Measurements from ENCODE around the gene POLK. TPM values are rescaled to one million over a fixed set of nuclear protein-coding genes. Genes with fewer than 3 reads are reported as not detected.
"Not testable (repeated sequence)": the region's sequence is repeated elsewhere in the genome, so short reads cannot be mapped to it uniquely, and the experiment has no call there.

Gene POLK
- total RNA-seq, 2 experiments from 2014 or later = 29.8 to 30.7 TPM

DNA sequence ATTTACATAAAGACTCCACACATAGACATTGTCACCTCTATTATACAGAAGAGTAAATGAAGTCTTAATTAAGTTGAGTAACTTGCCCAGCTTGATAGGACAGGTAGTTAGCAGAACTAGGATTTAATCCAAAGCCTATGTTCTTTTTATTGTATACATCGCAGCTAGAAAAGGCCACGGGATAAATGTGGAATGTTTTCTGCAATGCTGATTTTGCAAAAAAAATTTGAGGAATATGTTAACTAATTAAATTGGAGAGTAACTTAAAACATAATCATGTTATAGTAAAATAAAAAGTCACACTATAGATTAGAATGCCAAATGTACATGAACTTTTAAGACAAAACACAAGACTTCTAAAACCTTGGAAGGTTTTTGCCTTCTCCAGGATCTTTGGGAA, 41.1 kb downstream of the POLK start:
- ChIA-PET POLR2A (no interaction called here), CTCF (no interaction called here)
- H3K4me3 Mint-ChIP-seq = no peak overlapping the region
- no peak for DNase-seq
- peaks cover 9% of the 10 kb centered on the region for H3K9me3 Mint-ChIP-seq (ENCODE audit: insufficient read depth)
- peaks cover 58% of the 10 kb centered on the region for H3K36me3 Mint-ChIP-seq (ENCODE audit: low read depth)
- H3K4me1 Mint-ChIP-seq (ENCODE audit: low read depth) = peaks cover 2% of the 10 kb centered on the region
- H3K27ac Mint-ChIP-seq = no peak overlapping the region
- H3K27me3 Mint-ChIP-seq (ENCODE audit: low read depth) = no peaks in the 10 kb centered on the region
- ATAC-seq = no peak

DNA sequence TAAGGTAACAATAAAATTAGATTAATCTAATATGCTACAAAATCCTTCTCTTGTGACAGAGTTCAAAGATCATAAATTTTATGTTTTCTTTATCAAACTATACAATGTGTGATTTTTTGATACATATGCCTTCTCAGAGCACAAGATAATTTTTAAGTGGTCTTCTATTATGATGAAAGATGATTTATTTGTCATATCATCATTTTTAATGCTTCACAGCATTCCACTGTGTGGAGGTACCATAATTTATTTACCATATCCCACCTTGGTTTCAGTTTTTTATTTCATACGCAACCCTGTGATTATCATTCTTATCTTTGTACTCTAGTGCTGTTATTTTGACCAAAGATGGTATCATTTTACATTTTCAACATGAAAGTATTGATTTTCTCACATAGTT, 41.7 kb downstream of the POLK start:
- Mint-ChIP-seq H3K4me3 (no peak overlapping the region), H3K27ac (no peak overlapping the region), H3K4me1 (ENCODE audit: low read depth) (peaks cover 2% of the 10 kb centered on the region), H3K27me3 (ENCODE audit: low read depth) (no peaks in the 10 kb centered on the region), H3K36me3 (ENCODE audit: low read depth) (peaks cover 62% of the 10 kb centered on the region), H3K9me3 (ENCODE audit: insufficient read depth) (peaks cover 9% of the 10 kb centered on the region)
- ATAC-seq (no peak), DNase-seq (no peak)
- ChIA-PET POLR2A (no interaction called here), CTCF (no interaction called here)

DNA sequence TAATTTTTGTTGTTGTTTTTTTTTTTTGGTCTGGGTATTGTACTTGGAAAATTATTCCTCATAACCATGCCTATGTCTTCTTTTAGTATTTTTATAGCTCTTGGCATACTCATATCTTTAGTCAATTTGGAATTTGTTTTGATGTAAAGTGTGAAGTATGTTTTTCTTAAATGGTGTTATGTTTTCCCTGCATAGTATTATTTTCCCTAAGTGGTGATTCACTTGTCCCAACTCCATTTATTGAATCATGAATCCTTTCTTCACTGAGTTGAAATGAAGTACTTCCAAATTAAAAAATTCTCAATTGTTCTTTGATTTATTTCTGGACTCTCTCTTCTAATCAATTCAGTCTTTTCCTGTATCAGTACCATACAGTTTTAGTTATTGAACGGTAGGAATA, 46.5 kb downstream of the POLK start:
- H3K27me3 Mint-ChIP-seq (ENCODE audit: low read depth) = no peaks in the 10 kb centered on the region
- no peak for DNase-seq
- peaks cover 20% of the 10 kb centered on the region for H3K9me3 Mint-ChIP-seq (ENCODE audit: insufficient read depth)
- H3K36me3 Mint-ChIP-seq (ENCODE audit: low read depth) = peaks cover 69% of the 10 kb centered on the region
- POLR2A ChIA-PET = no interaction called here
- H3K4me3 Mint-ChIP-seq = no peak overlapping the region
- CTCF ChIA-PET = interaction anchor here (0.8 kb wide), 1 partner anchor 20 kb away, joined by 3 read pairs; no protein-coding TSS in a partner anchor
- no peak overlapping the region for H3K27ac Mint-ChIP-seq
- H3K4me1 Mint-ChIP-seq (ENCODE audit: low read depth) = peaks cover 2% of the 10 kb centered on the region
- no peak for ATAC-seq

DNA sequence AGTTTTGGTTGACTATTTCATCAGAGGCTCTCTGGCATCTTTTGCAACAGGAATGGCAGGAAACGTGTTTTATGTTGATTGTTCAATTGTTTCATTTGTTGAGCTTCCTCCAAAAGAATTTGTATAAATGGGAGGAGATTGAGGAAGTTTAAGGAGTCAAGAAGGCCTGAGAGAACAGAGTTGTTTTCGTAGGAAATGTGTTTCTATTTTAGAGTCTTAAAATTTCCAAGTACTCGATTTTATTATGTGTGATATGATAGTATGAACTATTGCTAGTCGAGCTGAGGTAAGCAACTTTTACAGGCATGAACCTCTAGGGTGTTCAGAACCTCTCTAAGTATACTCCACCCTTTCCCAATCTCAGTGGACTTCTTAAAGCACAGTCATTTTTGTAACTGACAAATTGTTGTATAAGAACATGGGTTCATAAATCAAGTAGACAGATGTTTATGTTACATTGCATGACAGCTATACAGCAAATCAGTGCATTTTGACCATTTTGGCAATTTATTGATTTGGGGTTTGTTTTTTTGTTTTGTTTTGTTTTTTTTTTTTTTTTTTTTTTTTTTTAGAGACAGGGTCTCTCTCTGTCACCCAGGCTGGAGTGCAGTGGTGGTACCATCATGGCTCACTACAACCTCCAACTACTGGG, 47.4 kb downstream of the POLK start:
- H3K36me3 Mint-ChIP-seq (ENCODE audit: low read depth) = peaks cover 70% of the 10 kb centered on the region
- ChIA-PET POLR2A (no interaction called here), CTCF (interaction anchor here (0.8 kb wide), 1 partner anchor 21 kb away, joined by 3 read pairs; no protein-coding TSS in a partner anchor)
- H3K27me3 Mint-ChIP-seq (ENCODE audit: low read depth) = no peaks in the 10 kb centered on the region
- ATAC-seq = no peak
- no peak for DNase-seq
- no peak overlapping the region for H3K27ac Mint-ChIP-seq
- peaks cover 29% of the 10 kb centered on the region for H3K9me3 Mint-ChIP-seq (ENCODE audit: insufficient read depth)
- no peak overlapping the region for H3K4me3 Mint-ChIP-seq
- peaks cover 2% of the 10 kb centered on the region for H3K4me1 Mint-ChIP-seq (ENCODE audit: low read depth)

DNA sequence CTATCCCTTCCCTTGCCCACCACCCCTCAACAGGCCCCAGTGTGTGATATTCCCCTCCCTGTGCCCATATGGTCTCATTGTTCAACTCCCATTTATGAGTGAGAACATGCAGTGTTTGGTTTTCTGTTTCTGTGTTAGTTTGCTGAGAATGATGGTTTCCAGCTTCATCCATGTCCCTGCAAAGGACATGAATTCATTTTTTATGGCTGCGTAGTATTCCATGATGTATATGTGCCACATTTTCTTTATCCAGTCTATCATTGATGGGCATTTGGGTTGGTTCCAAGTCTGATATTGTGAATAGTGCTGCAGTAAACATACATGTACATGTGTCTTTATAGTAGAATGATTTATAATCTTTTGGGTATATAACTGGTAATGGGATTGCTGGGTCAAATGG, 49.0 kb downstream of the POLK start:
- POLR2A ChIA-PET; DNase-seq; H3K27ac Mint-ChIP-seq; H3K27me3 Mint-ChIP-seq (ENCODE audit: low read depth); H3K4me3 Mint-ChIP-seq; ATAC-seq; H3K4me1 Mint-ChIP-seq (ENCODE audit: low read depth); CTCF ChIA-PET: not testable (repeated sequence)
- H3K36me3 Mint-ChIP-seq (ENCODE audit: low read depth) = peaks cover 73% of the 10 kb centered on the region
- peaks cover 41% of the 10 kb centered on the region for H3K9me3 Mint-ChIP-seq (ENCODE audit: insufficient read depth)

DNA sequence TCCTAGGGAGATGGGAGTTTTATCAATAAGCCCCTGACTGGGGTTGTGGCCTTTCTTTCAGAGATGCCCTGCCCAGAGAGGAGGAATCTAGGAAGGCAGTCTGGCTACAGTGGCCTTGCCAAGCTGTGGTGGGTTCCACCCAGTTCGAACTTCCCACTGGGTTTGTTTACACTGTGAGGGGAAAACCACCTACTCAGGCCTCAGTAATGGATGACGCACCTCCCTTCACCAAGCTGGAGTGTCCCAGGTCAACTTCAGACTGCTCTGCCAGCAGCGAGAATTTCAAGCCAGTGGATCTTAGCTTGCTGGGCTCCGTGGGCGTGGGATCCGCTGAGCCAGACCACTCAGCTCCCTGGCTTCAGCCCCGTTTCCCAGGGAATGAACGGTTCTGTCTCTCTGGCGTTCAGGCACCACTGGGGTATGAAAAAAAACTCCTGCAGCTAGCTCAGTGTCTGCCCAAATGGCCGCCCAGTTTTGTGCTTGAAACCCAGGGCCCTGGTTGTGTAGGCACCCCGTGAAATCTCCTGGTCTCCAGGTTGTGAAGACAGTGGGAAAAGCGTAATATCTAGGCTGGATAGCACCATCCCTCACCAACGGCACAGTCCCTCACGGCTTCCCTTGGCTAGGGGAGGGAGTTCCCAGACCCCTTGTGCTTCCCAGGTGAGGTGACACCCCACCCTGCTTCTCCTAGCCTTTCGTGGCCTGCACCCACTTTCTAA, 54.5 kb downstream of the POLK start:
- H3K9me3 Mint-ChIP-seq (ENCODE audit: insufficient read depth) = peaks cover 33% of the 10 kb centered on the region
- POLR2A ChIA-PET; ATAC-seq; DNase-seq; H3K27me3 Mint-ChIP-seq (ENCODE audit: low read depth); H3K4me3 Mint-ChIP-seq: not testable (repeated sequence)
- peaks cover 66% of the 10 kb centered on the region for H3K36me3 Mint-ChIP-seq (ENCODE audit: low read depth)
- peaks cover 22% of the 10 kb centered on the region for H3K4me1 Mint-ChIP-seq (ENCODE audit: low read depth)
- peak overlapping the region; percentile 79 for H3K27ac Mint-ChIP-seq
- CTCF ChIA-PET = interaction anchor here (2.0 kb wide), 1 partner anchor 10 kb away, joined by 5 read pairs; no protein-coding TSS in a partner anchor

DNA sequence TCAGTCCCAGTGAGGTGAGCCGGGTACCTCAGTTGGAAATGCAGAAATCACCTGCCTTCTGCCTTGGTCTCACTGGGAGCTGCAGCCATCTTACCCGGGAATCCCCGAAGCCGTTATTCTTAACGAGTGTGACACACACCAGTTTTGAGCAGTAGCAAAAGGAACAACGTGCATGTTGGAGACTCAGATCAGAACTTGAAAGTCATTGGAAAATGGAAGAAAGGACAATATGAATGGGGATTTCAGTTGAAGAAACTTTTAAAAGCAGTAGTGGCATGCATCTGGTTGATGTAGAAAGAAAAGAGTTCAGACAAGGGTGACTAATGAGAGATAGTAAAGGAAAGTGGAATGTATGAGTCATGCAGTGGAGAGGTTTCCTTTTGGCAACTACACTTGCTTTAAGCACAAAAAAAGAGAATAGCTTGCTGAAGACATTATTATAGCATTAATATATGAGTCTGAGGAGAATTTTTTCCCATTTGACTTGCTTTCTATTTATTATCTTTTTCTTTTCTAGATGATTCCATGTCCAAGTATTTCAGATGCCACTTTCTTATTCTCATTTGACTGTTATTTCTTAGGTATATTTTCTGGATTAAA, 55.1 kb downstream of the POLK start:
- Mint-ChIP-seq H3K4me3 (no peak overlapping the region), H3K4me1 (ENCODE audit: low read depth) (peaks cover 24% of the 10 kb centered on the region), H3K27ac (peak overlapping the region; percentile 79), H3K36me3 (ENCODE audit: low read depth) (peaks cover 67% of the 10 kb centered on the region), H3K27me3 (ENCODE audit: low read depth) (no peaks in the 10 kb centered on the region), H3K9me3 (ENCODE audit: insufficient read depth) (peaks cover 30% of the 10 kb centered on the region)
- ChIA-PET POLR2A (no interaction called here), CTCF (interaction anchor here (2.0 kb wide), 1 partner anchor 9 kb away, joined by 5 read pairs; no protein-coding TSS in a partner anchor)
- peak; percentile 91 for ATAC-seq
- peak; percentile 36 for DNase-seq

DNA sequence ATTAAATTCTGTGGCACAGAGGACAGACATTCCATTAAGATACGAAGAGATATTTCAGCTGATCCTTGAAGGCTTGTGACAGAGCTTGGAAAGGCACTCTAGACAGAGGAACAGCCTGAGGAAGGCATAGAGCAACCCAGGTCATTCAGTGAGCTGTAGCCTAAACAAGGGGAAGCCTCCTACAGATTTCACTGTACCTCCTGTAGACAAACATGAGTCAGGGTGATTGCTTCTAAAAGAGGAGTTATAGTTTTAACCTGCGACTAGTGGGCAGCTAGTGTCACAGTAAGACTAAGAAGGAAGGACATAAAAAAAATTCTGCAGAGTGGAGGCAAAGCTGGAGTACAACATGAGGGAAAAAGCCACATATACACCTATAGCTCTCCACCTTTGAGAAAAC, 56.0 kb downstream of the POLK start:
- no peak overlapping the region for H3K4me3 Mint-ChIP-seq
- POLR2A ChIA-PET = interaction anchor here (0.5 to 0.7 kb wide), 3 partner anchors 56 to 526 kb away, joined by 3 read pairs; partner anchors contain the start of genes CERT1 and POLK
- no peak for DNase-seq

DNA sequence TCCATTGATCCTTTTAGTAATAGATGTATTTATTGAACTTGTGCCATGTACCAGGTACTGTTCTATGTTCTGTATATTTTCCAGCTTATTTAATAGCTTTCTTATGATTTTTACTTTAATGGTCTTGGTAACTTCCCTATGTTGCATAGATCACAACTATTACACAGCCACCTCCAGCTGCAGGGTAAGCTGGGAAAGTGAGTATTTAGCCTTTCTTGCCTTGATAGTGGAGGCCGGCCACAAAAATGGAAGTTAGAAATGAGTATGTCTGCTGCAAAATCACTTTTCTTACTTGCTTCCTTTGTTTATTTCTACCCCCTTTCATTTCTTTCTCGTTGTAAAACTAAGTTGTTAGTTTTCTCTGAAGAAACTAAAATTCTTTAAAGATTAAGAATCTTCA, 56.5 kb downstream of the POLK start:
- Mint-ChIP-seq H3K9me3 (ENCODE audit: insufficient read depth) (peaks cover 21% of the 10 kb centered on the region), H3K27me3 (ENCODE audit: low read depth) (no peaks in the 10 kb centered on the region), H3K27ac (no peak overlapping the region), H3K4me3 (no peak overlapping the region), H3K36me3 (ENCODE audit: low read depth) (peaks cover 60% of the 10 kb centered on the region), H3K4me1 (ENCODE audit: low read depth) (peaks cover 24% of the 10 kb centered on the region)
- ChIA-PET POLR2A (interaction anchor here (0.5 to 0.7 kb wide), 3 partner anchors 57 to 526 kb away, joined by 3 read pairs; partner anchors contain the start of genes CERT1 and POLK), CTCF (interaction anchor here (0.9 to 2.0 kb wide), 2 partner anchors 8 to 113 kb away, joined by 5 read pairs; no protein-coding TSS in a partner anchor)
- ATAC-seq (no peak), DNase-seq (no peak)

More for the DNA sequence above, 56.0 kb downstream of the POLK start:
- Mint-ChIP-seq H3K27ac (no peak overlapping the region), H3K36me3 (ENCODE audit: low read depth) (peaks cover 63% of the 10 kb centered on the region), H3K9me3 (ENCODE audit: insufficient read depth) (peaks cover 23% of the 10 kb centered on the region), H3K27me3 (ENCODE audit: low read depth) (no peaks in the 10 kb centered on the region), H3K4me1 (ENCODE audit: low read depth) (peaks cover 24% of the 10 kb centered on the region)
- peak; percentile 47 for ATAC-seq
- CTCF ChIA-PET = interaction anchor here (0.9 to 2.0 kb wide), 2 partner anchors 9 to 113 kb away, joined by 5 read pairs; no protein-coding TSS in a partner anchor

DNA sequence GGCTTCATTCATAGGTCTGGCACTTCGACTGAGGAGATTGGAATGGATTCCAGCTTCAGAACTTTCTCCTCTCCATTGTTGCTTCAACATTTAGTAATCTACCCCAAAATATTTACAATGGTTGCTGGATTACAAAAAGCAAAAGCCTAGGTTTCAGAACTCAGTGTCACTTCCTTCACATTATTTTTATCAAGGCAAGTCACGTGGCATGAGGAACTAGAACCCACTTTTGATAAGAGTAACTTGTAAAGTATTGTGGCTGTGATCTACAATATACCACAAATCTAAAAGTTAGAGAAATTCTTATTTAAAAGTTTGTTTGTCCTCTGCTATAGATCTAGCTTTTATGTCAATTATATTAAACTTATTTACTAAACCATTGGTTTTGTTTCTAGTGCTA, 59.9 kb downstream of the POLK start:
- no peak for ATAC-seq
- POLR2A ChIA-PET = no interaction called here
- no peaks in the 10 kb centered on the region for H3K27me3 Mint-ChIP-seq (ENCODE audit: low read depth)
- H3K27ac Mint-ChIP-seq = no peak overlapping the region
- CTCF ChIA-PET = no interaction called here
- H3K4me1 Mint-ChIP-seq (ENCODE audit: low read depth) = peaks cover 17% of the 10 kb centered on the region
- H3K9me3 Mint-ChIP-seq (ENCODE audit: insufficient read depth) = no peaks in the 10 kb centered on the region
- no peak for DNase-seq
- H3K36me3 Mint-ChIP-seq (ENCODE audit: low read depth) = peaks cover 39% of the 10 kb centered on the region
- H3K4me3 Mint-ChIP-seq = no peak overlapping the region

DNA sequence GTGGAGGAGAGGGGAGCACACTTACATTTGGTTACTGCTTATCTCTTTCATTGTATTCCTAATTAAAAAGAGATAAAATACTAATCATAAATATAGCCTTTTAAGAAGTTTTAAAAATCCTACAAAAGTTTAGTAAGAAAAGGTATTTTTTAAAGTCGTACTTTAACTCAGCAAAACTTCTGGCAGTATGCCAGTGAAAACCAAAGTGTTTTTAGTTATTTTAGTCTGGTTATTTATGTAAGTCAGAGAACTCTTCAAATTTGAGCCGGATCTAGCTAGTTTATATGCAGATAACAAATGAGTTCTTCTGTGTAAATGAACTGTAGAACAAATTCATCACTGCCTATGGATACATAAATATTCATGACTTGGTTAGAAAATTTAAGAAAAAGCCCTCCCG, 63.1 kb downstream of the POLK start:
- DNase-seq = no peak
- Mint-ChIP-seq H3K36me3 (ENCODE audit: low read depth) (peaks cover 37% of the 10 kb centered on the region), H3K4me3 (no peak overlapping the region), H3K27me3 (ENCODE audit: low read depth) (no peaks in the 10 kb centered on the region), H3K4me1 (ENCODE audit: low read depth) (peaks cover 2% of the 10 kb centered on the region), H3K27ac (no peak overlapping the region), H3K9me3 (ENCODE audit: insufficient read depth) (no peaks in the 10 kb centered on the region)
- POLR2A ChIA-PET = no interaction called here
- CTCF ChIA-PET = no interaction called here
- no peak for ATAC-seq

DNA sequence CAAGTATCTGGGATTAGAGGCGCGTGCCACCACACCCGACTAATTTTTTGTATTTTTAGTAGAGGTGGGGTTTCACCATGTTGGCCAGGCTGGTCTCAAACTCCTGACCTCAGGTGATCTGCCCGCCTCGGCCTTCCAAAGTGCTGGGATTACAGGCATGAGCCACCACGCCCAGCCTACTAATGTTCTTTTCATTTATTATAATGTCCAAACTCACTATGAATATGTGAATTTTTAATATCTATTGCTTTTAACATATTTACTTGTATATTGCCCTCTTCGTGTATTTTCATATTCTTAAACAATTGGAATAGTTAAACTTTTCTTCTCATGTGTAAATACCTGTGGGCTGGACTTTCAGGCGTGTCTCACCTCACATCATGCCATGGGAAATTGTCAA, 66.6 kb downstream of the POLK start:
- H3K4me3 Mint-ChIP-seq; H3K9me3 Mint-ChIP-seq (ENCODE audit: insufficient read depth); POLR2A ChIA-PET; CTCF ChIA-PET; H3K27me3 Mint-ChIP-seq (ENCODE audit: low read depth); DNase-seq; H3K4me1 Mint-ChIP-seq (ENCODE audit: low read depth); H3K27ac Mint-ChIP-seq; ATAC-seq: not testable (repeated sequence)
- peaks cover 25% of the 10 kb centered on the region for H3K36me3 Mint-ChIP-seq (ENCODE audit: low read depth)

All from activated CD8-positive, alpha-beta T cell treated with anti-CD3 and anti-CD28 coated beads, Interleukin-2, amount 10 ng/mL, durations not matched to agents 7 days and 5 days (primary cell).